ENCODE data around the gene SLC39A11. TPM values are rescaled to one million over a fixed set of nuclear protein-coding genes. Genes with fewer than 3 reads are reported as not detected.

The SLC39A11 gene
- total and polyA plus RNA-seq, 2 of the 13 experiments (the other 11 are each of a cell fraction or from before 2014, with no cell fraction given): 17.2 to 31.5 TPM

- DNase-seq (ENCODE audit: low spot score) (no peak), FAIRE-seq (no peak), ATAC-seq (no peak)
- H3K9me3 ChIP-seq (ENCODE audit: low read length): no peaks in the 10 kb centered on the region
- intact Hi-C loops (cut with micrococcal nuclease; ENCODE audit: unreplicated experiment) (no loop called here), in situ Hi-C loops (cut with HindIII; ENCODE audit: extremely low pct_ligation_motif_present, low pct_unique_long_range_greater_than_20kb) (no loop called here)
- 92% methylated on average over 6 of the region's 6 CpGs for WGBS (ENCODE audit: low lambda C conversion rate)
- no peaks in the 10 kb centered on the region for H3K36me3 ChIP-seq (replicated peaks in 1 of 2; ENCODE audit: control insufficient read depth in 1 of 2, insufficient read depth in 2 of 2, low read length in 2 of 2)
- TF ChIP-seq SALL1 (CRISPR knock-in tag; IDR thresholded peaks at IDR 0.05): no peak
- TF ChIP-seq ZNF605 (CRISPR knock-in tag; IDR thresholded peaks at IDR 0.05): no peak
- no peak for TF ChIP-seq ZNF124 (CRISPR knock-in tag; IDR thresholded peaks at IDR 0.05)
- no peak for TF ChIP-seq XRCC5 (optimal IDR thresholded peaks at IDR 0.05; ENCODE audit: low read length)
- TF ChIP-seq ZNF318 (CRISPR knock-in tag; IDR thresholded peaks at IDR 0.05): no peak
- TF ChIP-seq, protein P1, sequence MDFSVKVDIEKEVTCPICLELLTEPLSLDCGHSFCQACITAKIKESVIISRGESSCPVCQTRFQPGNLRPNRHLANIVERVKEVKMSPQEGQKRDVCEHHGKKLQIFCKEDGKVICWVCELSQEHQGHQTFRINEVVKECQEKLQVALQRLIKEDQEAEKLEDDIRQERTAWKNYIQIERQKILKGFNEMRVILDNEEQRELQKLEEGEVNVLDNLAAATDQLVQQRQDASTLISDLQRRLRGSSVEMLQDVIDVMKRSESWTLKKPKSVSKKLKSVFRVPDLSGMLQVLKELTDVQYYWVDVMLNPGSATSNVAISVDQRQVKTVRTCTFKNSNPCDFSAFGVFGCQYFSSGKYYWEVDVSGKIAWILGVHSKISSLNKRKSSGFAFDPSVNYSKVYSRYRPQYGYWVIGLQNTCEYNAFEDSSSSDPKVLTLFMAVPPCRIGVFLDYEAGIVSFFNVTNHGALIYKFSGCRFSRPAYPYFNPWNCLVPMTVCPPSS (IDR thresholded peaks at IDR 0.05): no peak
- TF ChIP-seq ZNF766 (CRISPR knock-in tag; IDR thresholded peaks at IDR 0.05; ENCODE audit: borderline replicate concordance): no peak
- no peaks in the 10 kb centered on the region for H3K27me3 ChIP-seq (ENCODE audit: control insufficient read depth in 1 of 2, insufficient read depth in 2 of 2, low read length in 2 of 2)
- H4K20me1 ChIP-seq (ENCODE audit: insufficient read depth, low read length): no peaks in the 10 kb centered on the region
- H2AFZ ChIP-seq (ENCODE audit: low read length): no peak overlapping the region
- POLR2A ChIA-PET: no interaction called here
- H3K9ac ChIP-seq (ENCODE audit: insufficient read depth, low read depth, low read length): no peak overlapping the region
- no peak overlapping the region for H3K27ac ChIP-seq (ENCODE audit: extremely low read length, insufficient read depth, low read length)
- no peak overlapping the region for H3K4me3 ChIP-seq (replicated peaks in 1 of 3; ENCODE audit: insufficient read depth in 1 of 3, low read depth in 2 of 3, low read length in 3 of 3)
- no peak overlapping the region for H3K4me2 ChIP-seq (ENCODE audit: low read depth, low read length)
- no peaks in the 10 kb centered on the region for H3K4me1 ChIP-seq (ENCODE audit: insufficient read depth, low read length)
- no peaks in the 10 kb centered on the region for H3K79me2 ChIP-seq (ENCODE audit: insufficient read depth, low read length)
- no TSS peak for BruUV-seq (replicated peaks)
- CTCF ChIA-PET (ENCODE audit: low intra/inter-chr PET ratio, low total read pairs): no interaction called here
Measured at GRCh38 chr17:72760368-72760767, 332.1 kb downstream of the SLC39A11 start.

Data from HepG2 (cell line).